Retinal pigment epithelial cell (primary cell): ENCODE measurements around the gene MAPRE3.

Source experiments
- DNase-seq: peaks from one replicate; pipeline ENCODE4 v3.0.0-alpha.2; 2010; ENCODE audit warnings: low read depth
- H3K4me3 ChIP-seq: 2 replicates; pipeline ENCODE4 v1.5.1; 2011; ENCODE audit warnings: mild to moderate bottlenecking, low read length, control low read depth, moderate library complexity
- CTCF ChIP-seq: conservative IDR thresholded peaks from 2 replicates; pipeline ENCODE4 v1.5.1; 2011; ENCODE audit warnings: low read depth, low read length, control low read depth, inconsistent platforms

Gene MAPRE3

GRCh38 chr2:26994983-26995382 is 24.5 kb downstream of the MAPRE3 start:
- no peak for DNase-seq
- no peak for TF ChIP-seq CTCF
- no peak overlapping the region for H3K4me3 ChIP-seq

GRCh38 chr2:26997394-26997793 is 27.0 kb downstream of the MAPRE3 start:
- H3K4me3 ChIP-seq: no peak overlapping the region
- no peak for TF ChIP-seq CTCF
- no peak for DNase-seq

- TF ChIP-seq CTCF: no peak
- no peak overlapping the region for H3K4me3 ChIP-seq
- DNase-seq: no peak
Measured at GRCh38 chr2:26998323-26998722, 27.9 kb downstream of the MAPRE3 start.

GRCh38 chr2:27000228-27000627 is 29.8 kb downstream of the MAPRE3 start:
- no peak for DNase-seq
- no peak for TF ChIP-seq CTCF
- no peak overlapping the region for H3K4me3 ChIP-seq

GRCh38 chr2:27000995-27001394 is 30.6 kb downstream of the MAPRE3 start:
- no peak for DNase-seq
- no peak overlapping the region for H3K4me3 ChIP-seq
- TF ChIP-seq CTCF: no peak

GRCh38 chr2:27001950-27002349 is 31.5 kb downstream of the MAPRE3 start:
- DNase-seq: no peak
- TF ChIP-seq CTCF: no peak
- no peak overlapping the region for H3K4me3 ChIP-seq

- H3K4me3 ChIP-seq: no peak overlapping the region
- TF ChIP-seq CTCF: no peak
- no peak for DNase-seq
Measured at GRCh38 chr2:27003007-27003406, 32.6 kb downstream of the MAPRE3 start.
